Activated T-cell treated with anti-CD3 and anti-CD28 coated beads, Interleukin-2, amount 50 U/mL, for 24 hours (primary cell): ENCODE measurements around the gene NDN.
A peak's percentile ranks its signal among the peaks of the same experiment; 100 is the strongest.
"Not testable (repeated sequence)": the region's sequence is repeated elsewhere in the genome, so short reads cannot be mapped to it uniquely, and the experiment has no call there.

Source experiments
- DNase-seq: peaks from one replicate; pipeline ENCODE4 v3.0.0-alpha.2; 2020
- H3K27ac Mint-ChIP-seq: 2 replicates; pipeline ENCODE4 v1.8.0; 2020; ENCODE audit warnings: mild to moderate bottlenecking, mixed read lengths
- H3K27me3 Mint-ChIP-seq: 2 replicates; pipeline ENCODE4 v1.8.0; 2020; ENCODE audit warnings: mixed read lengths
- H3K36me3 Mint-ChIP-seq: 2 replicates; pipeline ENCODE4 v1.8.0; 2020; ENCODE audit warnings: low read depth, mixed read lengths
- H3K4me1 Mint-ChIP-seq: 2 replicates; pipeline ENCODE4 v1.8.0; 2020; ENCODE audit warnings: low read depth, mixed read lengths
- H3K4me3 Mint-ChIP-seq: 2 replicates; pipeline ENCODE4 v1.8.0; 2020; ENCODE audit warnings: mild to moderate bottlenecking, moderate library complexity, mixed read lengths
- H3K9me3 Mint-ChIP-seq: 2 replicates; pipeline ENCODE4 v1.8.0; 2020; ENCODE audit warnings: mixed read lengths

Gene NDN, protein sequence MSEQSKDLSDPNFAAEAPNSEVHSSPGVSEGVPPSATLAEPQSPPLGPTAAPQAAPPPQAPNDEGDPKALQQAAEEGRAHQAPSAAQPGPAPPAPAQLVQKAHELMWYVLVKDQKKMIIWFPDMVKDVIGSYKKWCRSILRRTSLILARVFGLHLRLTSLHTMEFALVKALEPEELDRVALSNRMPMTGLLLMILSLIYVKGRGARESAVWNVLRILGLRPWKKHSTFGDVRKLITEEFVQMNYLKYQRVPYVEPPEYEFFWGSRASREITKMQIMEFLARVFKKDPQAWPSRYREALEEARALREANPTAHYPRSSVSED

DNA sequence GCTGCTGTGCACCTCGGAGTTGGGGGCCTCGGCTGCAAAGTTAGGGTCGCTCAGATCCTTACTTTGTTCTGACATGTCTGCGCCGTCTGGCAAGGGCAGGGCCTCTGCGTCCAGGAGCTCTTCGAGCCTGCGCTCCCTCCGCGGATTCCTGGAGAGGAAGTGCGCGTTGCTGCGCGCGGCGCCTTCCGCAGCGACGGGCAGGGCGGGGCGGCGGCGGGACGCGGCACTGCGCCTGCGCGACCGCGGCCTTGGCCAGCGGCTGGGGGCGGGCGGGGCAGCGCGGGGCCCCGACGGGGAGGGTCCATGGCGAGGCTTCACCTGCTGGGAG, at the start of gene NDN:
Gene NDN (minus strand): TSS at position 163 of the 328 bp plus-strand sequence. CDS start 88 bp downstream, at position 75.
- Mint-ChIP-seq H3K27ac (no peak within 1 kb of the TSS), H3K36me3 (no peaks in the 10 kb centered on the region), H3K27me3 (peaks cover 12% of the 10 kb centered on the region), H3K4me1 (no peaks in the 10 kb centered on the region), H3K4me3 (peak within 1 kb of the TSS; percentile 25), H3K9me3 (peaks cover 6% of the 10 kb centered on the region)
- DNase-seq = no peak

DNA sequence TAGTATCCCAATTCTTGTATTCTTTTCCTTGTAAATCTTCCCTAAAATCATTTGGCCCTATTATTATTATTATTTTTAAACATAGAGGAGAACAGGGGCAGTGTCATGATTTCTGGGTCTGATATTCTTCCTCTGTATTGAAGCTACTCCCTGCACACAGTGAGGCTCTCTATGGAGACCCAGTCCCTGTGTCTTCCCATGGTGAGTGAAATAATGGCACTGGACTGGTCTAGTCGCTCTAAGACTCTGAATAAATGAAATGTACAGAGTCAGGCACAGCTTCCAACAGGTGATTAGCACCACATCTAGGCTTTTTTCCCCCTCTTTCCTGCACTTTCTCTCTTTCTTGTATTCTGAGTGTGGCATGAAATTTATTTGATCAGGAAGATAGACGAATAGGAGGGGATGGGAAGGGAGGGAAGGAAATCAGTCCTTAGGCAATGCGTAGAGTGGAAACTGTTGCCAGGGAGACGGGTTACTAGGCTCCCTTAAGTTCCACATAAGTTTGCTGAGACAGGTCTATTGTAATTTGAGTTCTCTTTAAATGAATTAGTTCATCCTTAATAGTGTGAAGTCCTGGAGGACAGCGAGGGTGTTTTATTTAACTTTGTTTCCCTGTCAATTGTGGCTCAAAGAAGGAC, 49.0 kb upstream of the NDN start:
- H3K36me3 Mint-ChIP-seq = no peaks in the 10 kb centered on the region
- no peak overlapping the region for H3K4me3 Mint-ChIP-seq
- no peak for DNase-seq
- no peak overlapping the region for H3K27ac Mint-ChIP-seq
- H3K4me1 Mint-ChIP-seq = no peaks in the 10 kb centered on the region
- peaks cover 15% of the 10 kb centered on the region for H3K9me3 Mint-ChIP-seq
- no peaks in the 10 kb centered on the region for H3K27me3 Mint-ChIP-seq

DNA sequence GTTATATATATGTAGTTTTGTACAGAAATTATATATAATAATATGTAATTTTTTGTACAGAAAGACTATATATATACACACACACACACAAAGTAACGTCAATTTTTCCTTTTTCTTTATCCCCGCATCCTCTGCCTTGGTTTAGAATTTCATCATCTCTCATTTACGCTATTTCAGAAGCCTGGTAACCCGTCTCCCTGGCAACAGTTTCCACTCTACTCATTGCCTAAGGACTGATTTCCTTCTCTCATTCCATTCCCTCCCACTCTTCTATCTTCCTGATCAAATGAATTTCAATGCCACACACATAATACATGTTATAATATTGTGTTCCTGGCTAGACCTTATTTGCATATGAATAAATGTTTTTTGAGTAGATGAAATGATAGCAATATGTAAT, 47.8 kb upstream of the NDN start:
- no peaks in the 10 kb centered on the region for H3K4me1 Mint-ChIP-seq
- no peaks in the 10 kb centered on the region for H3K27me3 Mint-ChIP-seq
- H3K9me3 Mint-ChIP-seq = peaks cover 7% of the 10 kb centered on the region
- H3K4me3 Mint-ChIP-seq = no peak overlapping the region
- H3K36me3 Mint-ChIP-seq = no peaks in the 10 kb centered on the region
- H3K27ac Mint-ChIP-seq = no peak overlapping the region
- no peak for DNase-seq

DNA sequence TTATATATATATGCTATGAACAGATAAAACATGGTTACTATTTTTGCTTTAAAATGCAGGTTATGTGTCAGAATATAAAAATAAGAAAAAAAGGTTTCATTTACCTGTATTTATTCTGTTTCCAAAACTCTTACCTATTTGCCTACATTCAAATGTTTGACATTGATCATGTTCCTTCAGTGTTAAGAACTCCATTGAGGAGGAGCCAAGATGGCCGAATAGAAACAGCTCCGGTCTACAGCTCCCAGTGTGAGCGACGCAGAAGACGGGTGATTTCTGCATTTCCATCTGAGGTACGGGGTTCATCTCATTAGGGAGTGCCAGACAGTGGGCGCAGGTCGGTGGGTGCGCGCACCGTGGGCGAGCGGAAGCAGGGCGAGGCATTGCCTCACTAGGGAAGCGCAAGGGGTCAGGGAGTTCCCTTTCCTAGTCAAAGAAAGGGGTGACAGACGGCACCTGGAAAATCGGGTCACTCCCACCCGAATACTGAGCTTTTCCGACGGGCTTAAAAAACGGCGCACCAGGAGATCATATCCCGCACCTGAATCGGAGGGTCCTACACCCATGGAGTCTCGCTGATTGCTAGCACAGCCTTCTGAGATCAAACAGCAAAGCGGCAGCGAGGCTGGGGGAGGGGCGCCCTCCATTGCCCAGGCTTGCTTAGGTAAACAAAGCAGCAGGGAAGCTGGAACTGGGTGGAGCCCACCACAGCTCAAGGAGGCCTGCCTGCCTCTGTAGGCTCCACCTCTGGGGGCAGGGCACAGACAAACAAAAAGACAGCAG, 27.0 kb upstream of the NDN start:
- not testable (repeated sequence) for DNase-seq, H3K36me3 Mint-ChIP-seq, H3K9me3 Mint-ChIP-seq, H3K4me3 Mint-ChIP-seq, H3K27me3 Mint-ChIP-seq, H3K4me1 Mint-ChIP-seq, H3K27ac Mint-ChIP-seq

DNA sequence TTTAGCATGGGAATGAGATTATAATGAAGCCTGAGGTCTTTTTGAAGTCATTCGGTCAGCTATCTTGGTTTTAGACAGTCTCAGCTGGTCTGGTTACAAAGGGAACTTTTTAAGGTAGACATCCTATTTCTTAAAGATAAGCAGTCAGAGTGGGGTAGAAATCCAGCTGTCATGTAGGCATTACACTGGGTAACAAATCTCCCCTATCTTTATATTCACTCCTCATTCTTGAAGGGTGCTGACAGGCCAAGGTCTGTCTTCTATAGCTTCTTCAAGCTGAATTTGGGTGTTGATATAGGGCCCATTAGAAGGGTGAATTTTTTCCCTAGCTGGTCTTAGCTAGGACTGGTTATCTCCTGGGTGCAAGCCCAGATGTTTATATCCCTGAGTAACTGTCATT, 21.2 kb upstream of the NDN start:
- no peaks in the 10 kb centered on the region for H3K4me1 Mint-ChIP-seq
- no peaks in the 10 kb centered on the region for H3K9me3 Mint-ChIP-seq
- no peak overlapping the region for H3K4me3 Mint-ChIP-seq
- DNase-seq = no peak
- H3K27ac Mint-ChIP-seq = no peak overlapping the region
- H3K27me3 Mint-ChIP-seq = no peaks in the 10 kb centered on the region
- no peaks in the 10 kb centered on the region for H3K36me3 Mint-ChIP-seq

DNA sequence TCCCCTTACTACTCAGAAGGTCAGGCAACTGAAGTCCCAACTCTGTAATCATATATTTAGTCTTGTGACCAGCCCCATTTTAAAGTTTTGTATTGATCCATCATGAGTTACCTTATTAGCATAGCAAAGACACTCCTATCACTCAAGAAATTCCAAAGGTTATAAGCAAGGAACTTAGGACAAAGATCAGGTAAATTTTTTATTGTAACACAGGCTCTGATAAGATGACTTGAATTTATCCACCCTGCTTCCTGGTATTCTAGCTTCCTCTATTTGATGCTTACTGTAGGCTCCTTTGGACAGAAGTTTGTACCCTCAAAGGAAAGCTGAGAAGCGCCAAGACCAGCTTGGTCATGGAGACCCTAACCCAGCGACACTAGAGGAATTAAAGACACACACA, 8.2 kb upstream of the NDN start:
- no peaks in the 10 kb centered on the region for H3K36me3 Mint-ChIP-seq
- no peak overlapping the region for H3K27ac Mint-ChIP-seq
- no peaks in the 10 kb centered on the region for H3K4me1 Mint-ChIP-seq
- H3K27me3 Mint-ChIP-seq = no peaks in the 10 kb centered on the region
- no peak overlapping the region for H3K4me3 Mint-ChIP-seq
- DNase-seq = no peak
- H3K9me3 Mint-ChIP-seq = peaks cover 4% of the 10 kb centered on the region

DNA sequence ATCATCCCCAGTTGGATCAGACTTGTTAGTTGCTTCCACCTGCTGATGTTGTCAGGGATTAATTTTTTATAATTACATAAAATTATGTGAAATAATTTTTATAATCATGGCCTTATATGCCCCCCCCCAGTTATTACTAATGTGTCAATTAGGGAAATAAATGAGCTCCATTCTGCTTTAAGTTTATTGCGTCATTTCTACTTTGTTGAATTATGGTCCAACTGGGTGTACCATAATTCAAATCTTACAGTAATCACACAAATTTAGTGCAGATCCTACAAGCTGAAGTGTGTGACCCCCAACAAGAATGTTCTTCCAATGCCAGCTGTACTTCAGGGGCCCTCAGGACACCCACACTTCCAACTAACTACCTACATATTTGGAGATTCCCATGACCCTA, 7.5 kb upstream of the NDN start:
- Mint-ChIP-seq H3K27me3 (no peaks in the 10 kb centered on the region), H3K27ac (no peak overlapping the region), H3K4me3 (no peak overlapping the region), H3K9me3 (peaks cover 4% of the 10 kb centered on the region), H3K4me1 (no peaks in the 10 kb centered on the region), H3K36me3 (no peaks in the 10 kb centered on the region)
- no peak for DNase-seq

DNA sequence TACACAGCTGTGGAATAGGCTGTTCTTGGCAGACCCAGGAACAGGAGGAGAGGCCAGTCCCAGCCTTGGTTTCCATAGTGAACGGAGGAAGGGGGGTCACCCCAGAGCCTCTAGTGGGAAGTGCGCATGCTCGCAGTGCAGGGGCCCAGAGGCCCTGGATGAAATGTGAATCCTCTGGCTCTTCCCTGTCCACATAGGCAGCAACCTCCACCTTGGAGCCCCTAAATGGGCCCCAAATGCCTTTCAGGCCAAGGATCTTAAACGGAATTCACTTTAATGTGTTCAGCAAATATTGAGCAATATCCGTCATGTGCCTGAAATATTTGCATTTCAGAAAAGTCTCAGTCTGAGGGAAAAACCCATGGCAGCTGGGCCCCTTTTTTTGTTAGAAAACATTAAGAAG, 3.3 kb upstream of the NDN start:
- no peaks in the 10 kb centered on the region for H3K36me3 Mint-ChIP-seq
- no peak overlapping the region for H3K4me3 Mint-ChIP-seq
- H3K27ac Mint-ChIP-seq = no peak overlapping the region
- H3K4me1 Mint-ChIP-seq = no peaks in the 10 kb centered on the region
- H3K9me3 Mint-ChIP-seq = peaks cover 9% of the 10 kb centered on the region
- peaks cover 12% of the 10 kb centered on the region for H3K27me3 Mint-ChIP-seq
- DNase-seq = no peak

DNA sequence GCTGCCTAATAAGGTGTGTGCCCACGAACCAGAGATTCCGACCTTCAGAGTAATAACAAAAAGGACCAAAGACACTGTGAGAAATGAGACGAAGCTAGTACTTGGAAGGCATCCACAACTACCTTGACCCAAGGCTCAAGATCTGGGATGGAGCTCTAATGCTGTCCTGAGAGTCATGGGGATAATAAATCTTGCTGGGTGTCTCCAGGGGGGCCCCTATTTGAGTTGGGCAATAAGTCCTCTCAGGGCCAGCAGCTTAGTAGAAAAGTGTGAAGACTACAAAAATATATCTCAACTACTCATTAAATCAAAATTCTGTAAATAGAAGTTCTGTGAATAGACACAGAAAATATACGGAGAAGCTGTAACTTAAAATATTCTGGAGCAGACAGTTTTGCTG, 2.9 kb upstream of the NDN start:
- no peaks in the 10 kb centered on the region for H3K36me3 Mint-ChIP-seq

DNA sequence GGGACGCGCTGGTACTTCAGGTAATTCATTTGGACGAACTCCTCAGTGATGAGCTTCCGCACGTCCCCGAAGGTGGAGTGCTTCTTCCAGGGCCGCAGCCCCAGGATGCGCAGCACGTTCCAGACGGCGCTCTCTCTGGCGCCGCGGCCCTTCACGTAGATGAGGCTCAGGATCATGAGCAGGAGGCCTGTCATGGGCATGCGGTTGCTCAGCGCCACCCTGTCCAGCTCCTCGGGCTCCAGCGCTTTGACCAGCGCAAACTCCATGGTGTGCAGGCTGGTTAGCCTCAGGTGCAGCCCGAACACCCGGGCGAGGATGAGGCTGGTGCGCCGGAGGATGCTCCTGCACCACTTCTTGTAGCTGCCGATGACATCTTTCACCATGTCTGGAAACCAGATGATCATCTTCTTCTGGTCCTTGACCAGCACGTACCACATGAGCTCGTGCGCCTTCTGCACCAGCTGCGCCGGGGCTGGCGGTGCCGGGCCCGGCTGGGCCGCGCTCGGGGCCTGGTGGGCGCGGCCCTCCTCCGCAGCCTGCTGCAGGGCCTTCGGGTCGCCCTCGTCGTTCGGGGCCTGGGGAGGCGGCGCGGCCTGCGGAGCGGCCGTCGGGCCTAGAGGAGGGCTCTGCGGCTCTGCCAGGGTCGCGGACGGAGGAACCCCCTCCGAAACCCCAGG, 501 bp downstream of the NDN start:
- H3K36me3 Mint-ChIP-seq = no peaks in the 10 kb centered on the region
- no peak overlapping the region for H3K27ac Mint-ChIP-seq
- H3K9me3 Mint-ChIP-seq = peaks cover 6% of the 10 kb centered on the region
- H3K27me3 Mint-ChIP-seq = peaks cover 12% of the 10 kb centered on the region
- DNase-seq = no peak
- peak overlapping the region; percentile 25 for H3K4me3 Mint-ChIP-seq
- no peaks in the 10 kb centered on the region for H3K4me1 Mint-ChIP-seq

More for the DNA sequence above, 2.9 kb upstream of the NDN start:
- Mint-ChIP-seq H3K4me1 (no peaks in the 10 kb centered on the region), H3K9me3 (peaks cover 8% of the 10 kb centered on the region), H3K4me3 (no peak overlapping the region), H3K27ac (no peak overlapping the region), H3K27me3 (peaks cover 12% of the 10 kb centered on the region)
- no peak for DNase-seq

DNA sequence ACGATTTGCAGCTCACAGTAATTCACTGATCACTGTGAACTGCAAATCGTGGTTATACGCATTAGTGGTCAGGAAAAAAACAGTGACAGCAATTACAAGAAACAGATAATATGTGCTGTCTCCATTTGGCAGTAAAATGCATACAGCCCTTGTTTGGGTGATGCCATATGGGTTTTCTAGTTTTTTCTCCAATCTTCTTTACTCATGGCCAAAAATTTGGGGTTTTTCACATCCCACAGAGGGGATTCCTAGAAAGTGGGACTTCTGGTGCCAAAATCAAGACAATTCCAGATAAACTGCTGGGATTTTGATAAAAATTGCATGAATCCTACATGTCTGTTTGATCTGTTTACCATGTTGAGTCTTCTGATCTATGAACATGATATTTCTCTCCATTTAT, 15.6 kb downstream of the NDN start:
- DNase-seq = no peak
- H3K4me3 Mint-ChIP-seq = no peak overlapping the region
- no peaks in the 10 kb centered on the region for H3K9me3 Mint-ChIP-seq
- no peaks in the 10 kb centered on the region for H3K4me1 Mint-ChIP-seq
- no peaks in the 10 kb centered on the region for H3K27me3 Mint-ChIP-seq
- H3K36me3 Mint-ChIP-seq = no peaks in the 10 kb centered on the region
- H3K27ac Mint-ChIP-seq = no peak overlapping the region

DNA sequence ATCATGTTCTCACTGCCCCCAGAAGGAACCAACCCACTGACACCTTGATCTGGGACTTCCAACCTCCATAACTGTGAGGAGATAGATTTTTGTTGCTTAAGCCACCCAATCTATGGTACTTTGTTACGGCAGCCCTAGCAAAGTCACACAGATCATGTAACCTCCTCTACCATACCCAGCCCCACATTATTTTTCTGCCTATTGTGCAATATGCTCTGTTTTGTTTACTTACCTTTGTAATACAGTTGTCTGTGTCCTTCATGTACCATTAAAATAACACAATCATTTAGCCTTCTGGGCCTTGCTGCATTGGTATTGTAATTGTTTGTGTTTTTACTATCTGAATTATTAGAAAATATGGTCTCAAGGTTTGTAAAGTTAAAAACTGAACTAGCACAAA, 16.1 kb downstream of the NDN start:
- H3K27me3 Mint-ChIP-seq = no peaks in the 10 kb centered on the region
- no peaks in the 10 kb centered on the region for H3K4me1 Mint-ChIP-seq
- no peaks in the 10 kb centered on the region for H3K9me3 Mint-ChIP-seq
- H3K27ac Mint-ChIP-seq = no peak overlapping the region
- H3K36me3 Mint-ChIP-seq = no peaks in the 10 kb centered on the region
- DNase-seq = no peak
- H3K4me3 Mint-ChIP-seq = no peak overlapping the region

DNA sequence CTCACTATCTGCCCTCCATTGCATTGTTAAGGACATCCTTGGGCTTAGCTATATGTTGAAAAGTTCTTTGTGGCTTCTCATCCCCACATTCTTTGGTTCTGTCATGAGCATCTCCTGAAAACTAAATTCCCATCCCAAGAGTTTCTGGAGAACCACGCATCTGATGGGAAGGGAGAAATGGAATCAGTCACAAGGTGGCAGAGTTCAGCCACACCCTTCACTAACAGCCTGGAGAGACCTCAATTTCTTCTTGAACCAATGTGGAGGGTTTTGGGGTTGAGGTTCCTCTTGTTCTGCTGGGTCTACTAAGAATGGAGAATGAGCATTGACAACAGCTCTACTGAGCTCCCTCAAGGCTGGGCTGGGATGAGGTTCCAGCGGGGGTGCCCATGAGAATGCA, 23.9 kb downstream of the NDN start:
- Mint-ChIP-seq H3K9me3 (no peaks in the 10 kb centered on the region), H3K27me3 (no peaks in the 10 kb centered on the region), H3K36me3 (no peaks in the 10 kb centered on the region), H3K4me1 (no peaks in the 10 kb centered on the region), H3K27ac (no peak overlapping the region), H3K4me3 (no peak overlapping the region)
- no peak for DNase-seq

DNA sequence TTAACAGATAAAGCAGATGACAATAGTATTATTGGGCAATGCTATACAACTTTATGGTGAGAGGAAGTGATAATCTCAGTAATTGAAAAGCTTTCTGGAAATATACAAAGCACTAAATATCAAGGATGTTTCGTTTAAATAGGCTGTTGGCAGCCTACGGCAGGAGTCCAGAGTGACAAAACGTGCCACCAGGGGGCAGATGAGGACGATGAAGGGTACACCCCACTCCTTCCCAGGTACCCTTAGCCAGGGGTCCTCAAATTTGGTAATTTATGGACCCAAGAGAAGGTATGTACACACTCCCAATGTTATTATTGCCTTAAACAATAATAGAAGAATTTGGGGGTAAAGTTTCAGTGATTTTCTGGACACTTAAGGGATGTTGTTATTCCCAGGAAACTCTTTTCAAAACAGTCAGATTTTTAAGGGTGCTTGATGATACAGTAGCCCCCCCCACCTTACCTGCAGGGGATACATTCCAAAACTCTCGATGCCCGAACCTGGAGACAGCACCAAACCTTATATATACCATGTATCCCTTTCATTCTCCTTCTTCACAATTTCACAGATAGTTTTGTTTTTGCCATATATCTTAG, 38.1 kb downstream of the NDN start:
- no peak for DNase-seq
- H3K4me1 Mint-ChIP-seq = no peaks in the 10 kb centered on the region
- H3K36me3 Mint-ChIP-seq = no peaks in the 10 kb centered on the region
- peaks cover 11% of the 10 kb centered on the region for H3K27me3 Mint-ChIP-seq
- no peak overlapping the region for H3K4me3 Mint-ChIP-seq
- H3K27ac Mint-ChIP-seq = no peak overlapping the region
- no peaks in the 10 kb centered on the region for H3K9me3 Mint-ChIP-seq
